AG20443 (cell line): ENCODE data around the gene TMEM271.
"Not testable (repeated sequence)": the region's sequence is repeated elsewhere in the genome, so short reads cannot be mapped to it uniquely, and the experiment has no call there.

Experiments
- DNase-seq: peaks from one replicate; pipeline ENCODE4 v3.0.0; 2012; ENCODE audit warnings: low spot score, mixed read lengths

The TMEM271 gene

GRCh38 chr4:566035-566434 lies 10.1 kb downstream of the TMEM271 start:
- no peak for DNase-seq

DNA sequence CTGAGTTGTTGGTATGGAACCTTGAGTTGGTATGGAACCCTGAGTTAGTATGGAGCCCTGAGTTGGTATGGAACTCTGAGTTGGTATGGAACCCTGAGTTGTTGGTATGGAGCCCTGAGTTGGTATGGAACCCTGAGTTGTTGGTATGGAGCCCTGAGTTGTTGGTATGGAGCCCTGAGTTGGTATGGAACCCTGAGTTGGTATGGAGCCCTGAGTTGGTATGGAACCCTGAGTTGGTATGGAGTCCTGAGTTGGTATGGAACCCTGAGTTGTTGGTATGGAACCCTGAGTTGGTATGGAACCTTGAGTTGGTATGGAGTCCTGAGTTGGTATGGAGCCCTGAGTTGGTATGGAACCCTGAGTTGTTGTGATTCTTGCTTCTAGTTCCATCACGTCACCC lies 10.5 kb downstream of the TMEM271 start:
- DNase-seq = not testable (repeated sequence)

DNA sequence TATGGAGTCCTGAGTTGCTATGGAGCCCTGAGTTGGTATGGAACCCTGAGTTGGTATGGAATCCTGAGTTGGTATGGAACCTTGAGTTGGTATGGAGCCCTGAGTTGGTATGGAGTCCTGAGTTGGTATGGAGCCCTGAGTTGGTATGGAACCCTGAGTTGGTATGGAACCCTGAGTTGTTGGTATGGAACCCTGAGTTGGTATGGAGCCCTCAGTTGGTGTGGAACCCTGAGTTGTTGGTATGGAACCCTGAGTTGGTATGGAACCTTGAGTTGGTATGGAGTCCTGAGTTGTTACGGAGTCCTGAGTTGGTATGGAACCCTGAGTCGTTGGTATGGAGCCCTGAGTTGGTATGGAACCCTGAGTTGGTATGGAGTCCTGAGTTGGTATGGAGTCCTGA lies 13.6 kb downstream of the TMEM271 start:
- not testable (repeated sequence) for DNase-seq

DNA sequence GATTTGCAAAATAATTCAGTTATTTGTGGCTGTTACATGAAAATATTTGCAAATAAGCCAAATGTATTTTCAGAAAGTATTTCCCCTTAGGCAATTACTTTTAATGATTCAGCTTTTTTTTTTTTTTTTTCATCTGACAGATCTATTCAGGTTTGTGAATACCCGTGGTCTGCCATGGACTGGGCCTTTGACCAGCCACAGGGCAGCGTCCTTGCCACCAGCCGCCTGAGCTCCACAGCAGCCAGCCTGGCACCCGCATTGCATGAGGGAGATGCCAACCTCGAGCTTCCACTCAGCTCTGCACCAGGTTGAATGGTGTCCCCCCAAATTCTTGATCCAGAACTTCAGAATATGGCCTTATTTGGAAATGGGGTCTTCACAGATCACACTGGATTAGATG lies 14.7 kb downstream of the TMEM271 start:
- no peak for DNase-seq

GRCh38 chr4:560731-561291 lies 15.3 kb downstream of the TMEM271 start:
- DNase-seq = no peak

DNA sequence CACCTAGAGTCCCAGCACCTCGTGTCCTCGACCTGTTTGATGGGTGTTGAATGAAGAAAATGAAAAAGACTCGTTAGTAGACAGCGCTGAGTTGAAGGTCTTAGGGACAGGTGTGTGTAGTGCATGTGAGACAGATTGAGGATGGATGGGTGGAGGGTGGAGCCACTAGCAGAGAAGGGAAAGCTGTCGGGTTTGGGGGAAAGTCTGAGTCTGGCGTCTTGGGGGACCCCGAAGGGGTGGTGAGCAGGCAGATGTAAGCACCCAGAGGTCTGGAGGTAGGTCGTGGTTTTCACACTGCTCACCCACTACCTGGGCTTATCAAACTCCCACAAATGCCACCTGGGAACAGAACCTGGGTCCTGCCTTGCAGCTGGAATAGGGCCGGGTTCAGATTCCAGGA lies 16.0 kb downstream of the TMEM271 start:
- DNase-seq = no peak

GRCh38 chr4:555566-556275 lies 20.4 kb downstream of the TMEM271 start:
- DNase-seq = no peak

DNA sequence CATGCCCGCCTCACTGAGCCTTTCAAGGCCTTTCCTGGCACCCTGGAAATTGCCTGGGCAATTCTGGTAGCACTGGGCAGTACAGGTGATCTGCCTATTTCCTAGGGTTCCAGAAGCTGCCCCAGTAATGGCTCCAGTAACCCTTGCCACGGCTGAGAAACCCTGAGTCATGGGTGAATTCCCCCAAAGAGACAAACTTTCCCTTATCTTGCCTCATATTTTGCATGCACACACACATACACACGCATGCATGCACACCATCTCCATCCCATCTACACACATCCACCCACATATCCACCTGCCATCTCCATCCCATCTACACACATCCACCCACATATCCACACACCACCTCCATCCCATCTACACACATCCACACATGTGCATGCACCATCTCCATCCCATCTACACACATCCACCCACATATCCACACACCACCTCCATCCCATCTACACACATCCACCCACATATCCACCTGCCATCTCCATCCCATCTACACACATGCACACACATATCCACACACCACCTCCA lies 21.2 kb downstream of the TMEM271 start:
- not testable (repeated sequence) for DNase-seq

- DNase-seq = no peak
These were observed 24.1 kb downstream of the TMEM271 start for GRCh38 chr4:552019-552418.

DNA sequence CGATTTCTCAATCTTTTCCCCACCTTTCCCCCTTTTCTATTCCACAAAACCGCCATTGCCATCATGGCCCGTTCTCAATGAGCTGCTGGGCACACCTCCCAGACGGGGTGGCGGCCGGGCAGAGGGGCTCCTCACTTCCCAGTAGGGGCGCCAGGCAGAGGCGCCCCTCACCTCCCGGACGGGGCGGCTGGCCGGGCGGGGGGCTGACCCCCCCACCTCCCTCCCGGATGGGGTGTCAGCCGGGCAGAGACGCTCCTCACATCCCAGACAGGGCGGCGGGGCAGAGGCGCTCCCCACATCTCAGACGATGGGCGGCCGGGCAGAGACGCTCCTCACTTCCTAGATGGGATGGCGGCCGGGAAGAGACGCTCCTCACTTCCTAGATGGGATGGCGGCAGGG lies 25.8 kb downstream of the TMEM271 start:
- DNase-seq = not testable (repeated sequence)

DNA sequence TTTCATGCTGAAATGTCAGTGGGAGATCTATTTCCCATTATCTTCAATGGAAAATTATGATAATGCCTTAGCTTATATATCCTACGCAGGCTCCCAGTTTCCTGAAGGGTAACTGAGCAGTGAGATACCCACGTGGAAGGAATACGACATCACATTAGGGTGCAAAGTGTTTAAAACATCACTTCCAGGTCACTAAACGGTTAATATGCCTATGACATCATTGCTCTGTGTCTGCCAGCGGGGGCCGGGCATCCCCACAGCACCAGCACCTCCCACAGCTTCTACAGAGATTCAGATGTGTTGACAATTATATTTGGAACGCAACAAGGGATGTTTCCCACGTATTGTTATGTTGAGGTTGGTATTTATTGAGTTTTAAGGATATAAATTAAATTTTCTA lies 27.1 kb downstream of the TMEM271 start:
- DNase-seq = no peak

DNA sequence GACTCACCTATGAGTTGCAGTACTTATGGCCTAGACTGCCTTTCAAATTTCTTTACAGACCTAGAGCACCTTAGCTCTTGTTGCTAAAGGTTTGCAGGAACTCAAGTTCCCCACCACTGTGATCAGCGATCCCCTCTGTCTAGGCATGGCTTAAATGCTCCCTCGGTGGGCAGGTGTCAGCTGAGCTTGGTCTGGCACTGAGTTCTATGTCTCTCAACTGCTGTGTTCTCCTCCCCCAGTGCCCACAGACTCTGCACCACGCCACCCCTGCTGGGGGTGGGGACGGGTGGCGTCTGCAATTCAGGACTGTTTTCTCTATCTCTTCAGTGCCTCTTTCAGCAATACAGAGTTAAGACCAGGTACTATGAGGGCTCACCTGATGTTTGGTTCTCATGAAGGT lies 30.5 kb downstream of the TMEM271 start:
- no peak for DNase-seq

DNA sequence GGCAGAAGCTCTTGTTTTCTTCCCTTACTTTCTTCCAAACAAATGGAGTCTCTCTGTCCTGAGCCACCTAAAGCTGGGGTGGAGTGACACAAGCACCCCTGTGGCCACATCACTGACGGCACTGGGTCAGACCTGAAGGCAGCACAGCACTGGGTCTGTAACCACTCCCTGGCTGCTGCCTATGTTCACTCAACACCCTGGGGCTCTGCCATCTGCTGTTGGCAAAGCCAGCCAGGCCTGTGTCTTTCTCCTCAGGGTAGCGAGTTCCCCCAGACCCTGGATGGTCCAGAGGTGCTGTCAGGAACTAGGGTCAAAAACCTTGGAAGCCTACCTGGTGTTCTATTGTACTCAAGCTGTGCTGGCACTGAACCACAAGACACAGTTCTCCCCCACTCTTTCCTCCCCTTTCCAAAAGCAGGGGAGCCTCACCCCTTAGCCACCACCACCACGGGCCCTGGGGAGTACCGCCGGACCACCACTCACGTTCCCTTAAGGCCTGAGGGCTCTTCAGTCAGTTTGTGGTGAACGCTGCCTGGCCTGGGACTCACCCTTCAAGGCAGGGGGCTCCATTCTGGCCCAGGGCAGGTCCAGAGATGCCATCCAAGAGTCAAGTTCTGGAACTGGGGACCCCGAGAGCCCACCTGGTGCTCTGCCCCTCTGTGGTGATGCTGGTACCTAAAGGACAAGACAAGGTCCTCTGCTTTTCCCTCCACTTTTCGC lies 31.5 kb downstream of the TMEM271 start:
- no peak for DNase-seq

GRCh38 chr4:541271-541670 lies 34.8 kb downstream of the TMEM271 start:
- DNase-seq = no peak

DNA sequence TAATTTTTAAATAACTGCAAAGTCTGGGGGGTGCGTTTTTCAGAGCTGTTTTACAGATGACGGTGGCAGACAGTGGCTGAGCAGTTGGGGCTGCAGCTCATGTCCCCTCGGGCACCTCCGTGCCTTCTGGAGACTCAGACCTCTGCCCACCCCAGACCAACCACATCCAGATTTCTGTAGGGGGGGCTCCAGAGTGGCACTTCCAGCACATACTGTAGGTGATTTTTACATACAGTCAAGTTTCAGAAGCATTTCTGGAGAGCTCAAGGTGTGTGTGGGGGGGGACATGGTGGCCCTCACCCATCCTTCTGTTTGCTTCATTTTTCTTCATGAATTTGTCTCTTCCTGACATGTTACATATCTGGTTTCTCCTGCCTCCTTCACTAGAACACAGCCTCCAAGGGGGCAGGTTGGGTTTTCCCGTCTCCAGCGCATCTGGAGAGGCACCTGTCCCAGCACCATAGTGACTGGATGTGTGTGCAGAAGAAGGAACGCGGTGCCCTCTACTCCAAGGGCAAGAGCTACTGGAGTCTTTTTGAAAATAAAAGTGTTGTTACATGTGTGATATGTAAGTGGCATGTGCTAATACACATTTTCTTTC lies 37.5 kb downstream of the TMEM271 start:
- DNase-seq = no peak

DNA sequence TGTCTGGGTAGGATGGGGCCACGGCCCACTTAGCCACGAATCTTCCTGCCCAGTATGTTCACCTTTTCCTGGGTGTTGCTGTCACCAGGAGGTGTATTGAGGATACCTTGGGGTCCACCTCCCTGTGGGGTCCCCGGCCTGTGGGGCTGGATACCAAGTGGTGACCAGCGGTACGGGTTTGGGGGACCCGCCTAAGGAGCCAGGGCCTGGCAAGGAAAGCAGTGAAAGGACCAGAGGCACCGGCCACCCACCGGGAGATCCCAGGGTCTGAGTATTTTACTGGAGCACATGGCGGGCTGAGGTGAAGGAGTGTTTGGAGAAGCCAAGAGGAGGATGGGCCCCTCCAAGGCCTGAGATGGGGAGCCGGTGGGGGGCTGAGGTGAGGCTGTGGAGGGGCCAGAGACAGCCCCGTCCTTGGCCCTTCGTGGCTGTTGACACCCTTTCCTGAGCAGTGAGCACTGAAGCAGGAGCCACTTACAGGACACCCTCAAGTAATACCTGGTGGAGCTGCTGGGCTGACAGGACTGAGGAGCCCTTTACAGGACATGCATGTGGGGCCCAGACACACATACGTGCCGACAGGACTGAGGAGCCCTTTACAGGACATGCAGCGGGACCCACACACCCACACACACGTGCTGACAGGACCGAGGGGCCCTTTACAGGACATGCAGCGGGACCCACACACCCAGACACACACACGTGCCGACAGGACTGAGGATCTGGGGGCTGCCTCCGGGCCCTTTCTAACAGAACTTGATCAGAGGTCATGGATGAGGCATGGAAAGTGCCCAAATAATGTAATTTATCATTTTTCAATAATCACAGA lies 38.4 kb downstream of the TMEM271 start:
- DNase-seq = no peak

- DNase-seq = no peak
These were observed 39.6 kb downstream of the TMEM271 start for GRCh38 chr4:536351-536972.

GRCh38 chr4:535924-536281 lies 40.2 kb downstream of the TMEM271 start:
- no peak for DNase-seq

GRCh38 chr4:535181-535923 lies 40.7 kb downstream of the TMEM271 start:
- no peak for DNase-seq

DNA sequence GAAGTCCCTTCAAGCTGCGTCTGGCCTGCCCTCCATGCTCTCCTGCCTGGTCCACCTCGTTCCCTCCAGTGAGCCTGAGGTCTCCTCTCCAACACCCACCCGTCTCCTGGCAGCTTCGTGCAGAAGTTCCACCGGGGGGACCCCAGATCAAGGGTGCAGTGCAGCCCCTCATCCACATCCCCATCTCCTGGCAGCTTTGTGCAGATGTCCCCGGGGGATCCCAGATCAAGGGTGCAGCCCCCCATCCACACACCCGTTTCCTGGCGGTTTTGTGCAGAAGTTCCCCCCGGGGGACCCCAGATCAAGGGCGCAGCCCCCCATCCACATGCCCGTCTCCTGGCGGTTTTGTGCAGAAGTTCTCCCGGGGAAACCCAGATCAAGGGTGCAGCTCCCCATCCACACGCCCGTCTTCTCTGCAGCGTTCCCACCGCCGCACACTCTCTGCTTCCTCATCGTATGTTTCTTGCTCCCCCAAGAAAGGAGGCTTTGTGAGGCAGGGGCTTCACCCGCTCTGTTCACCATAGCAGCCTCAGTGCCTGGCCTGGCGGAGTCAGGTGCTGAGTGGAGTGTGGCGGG lies 41.4 kb downstream of the TMEM271 start:
- no peak for DNase-seq
